ENCODE data around the gene ATP8A1. TPM values are rescaled to one million over a fixed set of nuclear protein-coding genes. Genes with fewer than 3 reads are reported as not detected.

The ATP8A1 gene
- total RNA-seq, 2 donors from 2014 or later, result 18.6 to 74.0 TPM

- WGBS, result 96% methylated on average over 4 of the region's 4 CpGs
- H3K27ac ChIP-seq, result no peak overlapping the region
- no peak for TF ChIP-seq POLR2A (IDR thresholded peaks at IDR 0.05)
- intact Hi-C loops (cut with DNase I), result no loop called here
- no peak for DNase-seq (ENCODE audit: low spot score)
- H3K36me3 ChIP-seq, result no peaks in the 10 kb centered on the region
- no peak overlapping the region for H3K4me3 ChIP-seq
- no peaks in the 10 kb centered on the region for H3K27me3 ChIP-seq (replicated peaks; ENCODE audit: insufficient read depth)
- H3K9me3 ChIP-seq, result no peaks in the 10 kb centered on the region
- no peaks in the 10 kb centered on the region for H3K4me1 ChIP-seq (replicated peaks)
These were observed 216.8 kb downstream of the ATP8A1 start for GRCh38 chr4:42440083-42440482.

GRCh38 chr4:42436928-42437565 is 219.9 kb downstream of the ATP8A1 start:
- intact Hi-C loops (cut with DNase I), result no loop called here
- no peak for TF ChIP-seq CTCF (IDR thresholded peaks at IDR 0.05)
- no peak for TF ChIP-seq POLR2AphosphoS5 (IDR thresholded peaks at IDR 0.05)
- no peak for TF ChIP-seq POLR2A (IDR thresholded peaks at IDR 0.05)
- Histone ChIP-seq H3K27me3 (replicated peaks; ENCODE audit: insufficient read depth) (no peaks in the 10 kb centered on the region), H3K9me3 (no peaks in the 10 kb centered on the region), H3K4me1 (replicated peaks) (no peaks in the 10 kb centered on the region), H3K36me3 (no peaks in the 10 kb centered on the region), H3K27ac (no peak overlapping the region), H3K4me3 (no peak overlapping the region)
- DNase-seq (ENCODE audit: low spot score), result no peak
- WGBS, result 65% methylated on average over 7 of the region's 7 CpGs

GRCh38 chr4:42428036-42428435 is 228.9 kb downstream of the ATP8A1 start:
- no peak for DNase-seq (ENCODE audit: low spot score)
- 58% methylated on average over 2 of the region's 2 CpGs for WGBS
- Histone ChIP-seq H3K36me3 (no peaks in the 10 kb centered on the region), H3K27me3 (replicated peaks; ENCODE audit: insufficient read depth) (no peaks in the 10 kb centered on the region), H3K27ac (no peak overlapping the region), H3K4me3 (no peak overlapping the region), H3K4me1 (replicated peaks) (no peaks in the 10 kb centered on the region), H3K9me3 (no peaks in the 10 kb centered on the region)
- TF ChIP-seq CTCF (IDR thresholded peaks at IDR 0.05), result no peak
- no peak for TF ChIP-seq POLR2A (IDR thresholded peaks at IDR 0.05)
- no peak for TF ChIP-seq POLR2AphosphoS5 (IDR thresholded peaks at IDR 0.05)
- intact Hi-C loops (cut with DNase I), result no loop called here

GRCh38 chr4:42425146-42426065 is 231.5 kb downstream of the ATP8A1 start:
- H3K27ac ChIP-seq, result no peak overlapping the region

More at GRCh38 chr4:42425146-42426065, 231.5 kb downstream of the ATP8A1 start:
- no peak for DNase-seq (ENCODE audit: low spot score)
- Histone ChIP-seq H3K36me3 (no peaks in the 10 kb centered on the region), H3K4me1 (replicated peaks) (no peaks in the 10 kb centered on the region), H3K4me3 (no peak overlapping the region), H3K9me3 (no peaks in the 10 kb centered on the region), H3K27me3 (replicated peaks; ENCODE audit: insufficient read depth) (no peaks in the 10 kb centered on the region)
- intact Hi-C loops (cut with DNase I), result no loop called here
- TF ChIP-seq POLR2AphosphoS5 (IDR thresholded peaks at IDR 0.05) (no peak), CTCF (IDR thresholded peaks at IDR 0.05) (no peak), POLR2A (IDR thresholded peaks at IDR 0.05) (no peak)
- WGBS, result 89% methylated on average over 19 of the region's 19 CpGs

All from prostate gland (tissue), 2 donors.